ENCODE results near the gene MEGF10.

The MEGF10 gene

GRCh38 chr5:127326976-127327755, 36.6 kb downstream of the MEGF10 start:
- Histone ChIP-seq H3K9ac (ENCODE audit: low read length) (no peak overlapping the region), H3K27ac (ENCODE audit: low read depth, low read length) (no peak overlapping the region), H3K4me1 (ENCODE audit: control insufficient read depth, insufficient read depth, low read length) (peaks cover 35% of the 10 kb centered on the region), H3K4me3 (ENCODE audit: low read depth, low read length) (no peak overlapping the region), H3K9me3 (ENCODE audit: control insufficient read depth, insufficient read depth, low read depth, low read length) (no peaks in the 10 kb centered on the region), H3K36me3 (ENCODE audit: control insufficient read depth, insufficient read depth, low read length) (no peaks in the 10 kb centered on the region), H3K27me3 (ENCODE audit: control insufficient read depth, insufficient read depth, low read length) (no peaks in the 10 kb centered on the region)

GRCh38 chr5:127330116-127330515, 39.5 kb downstream of the MEGF10 start:
- peaks cover 48% of the 10 kb centered on the region for H3K4me1 ChIP-seq (ENCODE audit: control insufficient read depth, insufficient read depth, low read length)
- H3K4me3 ChIP-seq (ENCODE audit: low read depth, low read length), result no peak overlapping the region
- H3K27ac ChIP-seq (ENCODE audit: low read depth, low read length), result no peak overlapping the region
- H3K27me3 ChIP-seq (ENCODE audit: control insufficient read depth, insufficient read depth, low read length), result no peaks in the 10 kb centered on the region
- no peaks in the 10 kb centered on the region for H3K9me3 ChIP-seq (ENCODE audit: control insufficient read depth, insufficient read depth, low read depth, low read length)
- H3K36me3 ChIP-seq (ENCODE audit: control insufficient read depth, insufficient read depth, low read length), result no peaks in the 10 kb centered on the region
- H3K9ac ChIP-seq (ENCODE audit: low read length), result no peak overlapping the region

GRCh38 chr5:127331890-127332649, 41.5 kb downstream of the MEGF10 start:
- H3K27ac ChIP-seq (ENCODE audit: low read depth, low read length), result no peak overlapping the region
- H3K4me1 ChIP-seq (ENCODE audit: control insufficient read depth, insufficient read depth, low read length), result peaks cover 36% of the 10 kb centered on the region; the same call in 1 of the 2 replicates
- no peaks in the 10 kb centered on the region for H3K9me3 ChIP-seq (ENCODE audit: control insufficient read depth, insufficient read depth, low read depth, low read length)
- no peak overlapping the region for H3K9ac ChIP-seq (ENCODE audit: low read length)
- no peaks in the 10 kb centered on the region for H3K36me3 ChIP-seq (ENCODE audit: control insufficient read depth, insufficient read depth, low read length)
- no peaks in the 10 kb centered on the region for H3K27me3 ChIP-seq (ENCODE audit: control insufficient read depth, insufficient read depth, low read length)
- no peak overlapping the region for H3K4me3 ChIP-seq (ENCODE audit: low read depth, low read length)

GRCh38 chr5:127333483-127333882, 42.9 kb downstream of the MEGF10 start:
- Histone ChIP-seq H3K9me3 (ENCODE audit: control insufficient read depth, insufficient read depth, low read depth, low read length) (no peaks in the 10 kb centered on the region), H3K4me1 (ENCODE audit: control insufficient read depth, insufficient read depth, low read length) (peaks cover 46% of the 10 kb centered on the region), H3K4me3 (ENCODE audit: low read depth, low read length) (no peak overlapping the region), H3K9ac (ENCODE audit: low read length) (no peak overlapping the region), H3K36me3 (ENCODE audit: control insufficient read depth, insufficient read depth, low read length) (no peaks in the 10 kb centered on the region), H3K27ac (ENCODE audit: low read depth, low read length) (no peak overlapping the region), H3K27me3 (ENCODE audit: control insufficient read depth, insufficient read depth, low read length) (no peaks in the 10 kb centered on the region)

- peaks cover 60% of the 10 kb centered on the region for H3K4me1 ChIP-seq (ENCODE audit: control insufficient read depth, insufficient read depth, low read length)
- H3K9ac ChIP-seq (ENCODE audit: low read length), result no peak overlapping the region
- no peaks in the 10 kb centered on the region for H3K27me3 ChIP-seq (ENCODE audit: control insufficient read depth, insufficient read depth, low read length)
- H3K27ac ChIP-seq (ENCODE audit: low read depth, low read length), result no peak overlapping the region
- H3K9me3 ChIP-seq (ENCODE audit: control insufficient read depth, insufficient read depth, low read depth, low read length), result no peaks in the 10 kb centered on the region
- H3K36me3 ChIP-seq (ENCODE audit: control insufficient read depth, insufficient read depth, low read length), result no peaks in the 10 kb centered on the region
- no peak overlapping the region for H3K4me3 ChIP-seq (ENCODE audit: low read depth, low read length)
These were observed 44.8 kb downstream of the MEGF10 start for GRCh38 chr5:127335381-127335780.

GRCh38 chr5:127337876-127338275, 47.3 kb downstream of the MEGF10 start:
- Histone ChIP-seq H3K36me3 (ENCODE audit: control insufficient read depth, insufficient read depth, low read length) (no peaks in the 10 kb centered on the region), H3K9ac (ENCODE audit: low read length) (no peak overlapping the region), H3K27me3 (ENCODE audit: control insufficient read depth, insufficient read depth, low read length) (no peaks in the 10 kb centered on the region)

GRCh38 chr5:127338501-127338900, 47.9 kb downstream of the MEGF10 start:
- H3K9ac ChIP-seq (ENCODE audit: low read length), result no peak overlapping the region
- no peaks in the 10 kb centered on the region for H3K27me3 ChIP-seq (ENCODE audit: control insufficient read depth, insufficient read depth, low read length)
- no peaks in the 10 kb centered on the region for H3K36me3 ChIP-seq (ENCODE audit: control insufficient read depth, insufficient read depth, low read length)
- no peaks in the 10 kb centered on the region for H3K9me3 ChIP-seq (ENCODE audit: control insufficient read depth, insufficient read depth, low read depth, low read length)
- peak overlapping the region; percentile 33; the same call in 1 of the 2 replicates for H3K27ac ChIP-seq (ENCODE audit: low read depth, low read length)
- H3K4me3 ChIP-seq (ENCODE audit: low read depth, low read length), result no peak overlapping the region
- peaks cover 50% of the 10 kb centered on the region for H3K4me1 ChIP-seq (ENCODE audit: control insufficient read depth, insufficient read depth, low read length)

More at GRCh38 chr5:127337876-127338275, 47.3 kb downstream of the MEGF10 start:
- H3K4me3 ChIP-seq (ENCODE audit: low read depth, low read length), result no peak overlapping the region
- no peaks in the 10 kb centered on the region for H3K9me3 ChIP-seq (ENCODE audit: control insufficient read depth, insufficient read depth, low read depth, low read length)
- H3K27ac ChIP-seq (ENCODE audit: low read depth, low read length), result peak overlapping the region; percentile 33; the same call in 1 of the 2 replicates
- peaks cover 50% of the 10 kb centered on the region for H3K4me1 ChIP-seq (ENCODE audit: control insufficient read depth, insufficient read depth, low read length)

- no peaks in the 10 kb centered on the region for H3K9me3 ChIP-seq (ENCODE audit: control insufficient read depth, insufficient read depth, low read depth, low read length)
- H3K4me1 ChIP-seq (ENCODE audit: control insufficient read depth, insufficient read depth, low read length), result peaks cover 35% of the 10 kb centered on the region
These were observed 50.0 kb downstream of the MEGF10 start for GRCh38 chr5:127340606-127341005.

GRCh38 chr5:127342364-127342763, 51.8 kb downstream of the MEGF10 start:
- H3K27me3 ChIP-seq (ENCODE audit: control insufficient read depth, insufficient read depth, low read length), result no peaks in the 10 kb centered on the region
- peaks cover 34% of the 10 kb centered on the region for H3K4me1 ChIP-seq (ENCODE audit: control insufficient read depth, insufficient read depth, low read length)
- no peak overlapping the region for H3K4me3 ChIP-seq (ENCODE audit: low read depth, low read length)
- H3K9me3 ChIP-seq (ENCODE audit: control insufficient read depth, insufficient read depth, low read depth, low read length), result no peaks in the 10 kb centered on the region
- H3K9ac ChIP-seq (ENCODE audit: low read length), result no peak overlapping the region
- no peak overlapping the region for H3K27ac ChIP-seq (ENCODE audit: low read depth, low read length)
- no peaks in the 10 kb centered on the region for H3K36me3 ChIP-seq (ENCODE audit: control insufficient read depth, insufficient read depth, low read length)

More at GRCh38 chr5:127340606-127341005, 50.0 kb downstream of the MEGF10 start:
- no peaks in the 10 kb centered on the region for H3K36me3 ChIP-seq (ENCODE audit: control insufficient read depth, insufficient read depth, low read length)
- no peaks in the 10 kb centered on the region for H3K27me3 ChIP-seq (ENCODE audit: control insufficient read depth, insufficient read depth, low read length)
- no peak overlapping the region for H3K4me3 ChIP-seq (ENCODE audit: low read depth, low read length)
- H3K27ac ChIP-seq (ENCODE audit: low read depth, low read length), result no peak overlapping the region
- H3K9ac ChIP-seq (ENCODE audit: low read length), result no peak overlapping the region

- Histone ChIP-seq H3K36me3 (ENCODE audit: control insufficient read depth, insufficient read depth, low read length) (no peaks in the 10 kb centered on the region), H3K27me3 (ENCODE audit: control insufficient read depth, insufficient read depth, low read length) (no peaks in the 10 kb centered on the region), H3K4me3 (ENCODE audit: low read depth, low read length) (no peak overlapping the region), H3K27ac (ENCODE audit: low read depth, low read length) (no peak overlapping the region), H3K4me1 (ENCODE audit: control insufficient read depth, insufficient read depth, low read length) (peaks cover 24% of the 10 kb centered on the region), H3K9ac (ENCODE audit: low read length) (no peak overlapping the region), H3K9me3 (ENCODE audit: control insufficient read depth, insufficient read depth, low read depth, low read length) (no peaks in the 10 kb centered on the region)
These were observed 52.7 kb downstream of the MEGF10 start for GRCh38 chr5:127343313-127343712.

- no peaks in the 10 kb centered on the region for H3K36me3 ChIP-seq (ENCODE audit: control insufficient read depth, insufficient read depth, low read length)
- H3K27ac ChIP-seq (ENCODE audit: low read depth, low read length), result no peak overlapping the region
- no peak overlapping the region for H3K4me3 ChIP-seq (ENCODE audit: low read depth, low read length)
- no peaks in the 10 kb centered on the region for H3K27me3 ChIP-seq (ENCODE audit: control insufficient read depth, insufficient read depth, low read length)
- H3K9ac ChIP-seq (ENCODE audit: low read length), result no peak overlapping the region
- no peaks in the 10 kb centered on the region for H3K9me3 ChIP-seq (ENCODE audit: control insufficient read depth, insufficient read depth, low read depth, low read length)
- peaks cover 19% of the 10 kb centered on the region for H3K4me1 ChIP-seq (ENCODE audit: control insufficient read depth, insufficient read depth, low read length)
These were observed 53.3 kb downstream of the MEGF10 start for GRCh38 chr5:127343866-127344265.

All from HUES6 (cell line).